A549 (cell line): ENCODE measurements around the gene FAM236A.
"Not testable (repeated sequence)": the region's sequence is repeated elsewhere in the genome, so short reads cannot be mapped to it uniquely, and the experiment has no call there.

Source experiments
- EP300 ChIP-seq, 2 experiments: fragments of >200 bp; sonication (Bioruptor Twin); formaldehyde crosslinking; IDR thresholded peaks; 2 replicates in 1 of 2; 3 replicates in 1 of 2; pipeline ENCODE4 v1.6.1; 2016 to 2017
- HDAC2 ChIP-seq: fragments of 200-600 bp; sonication (generic); IDR thresholded peaks from 2 replicates; pipeline ENCODE4 v1.6.1; 2016
- POLR2A ChIP-seq: IDR thresholded peaks from 2 replicates; pipeline ENCODE4 v1.6.1; 2012; ENCODE audit warnings: mild to moderate bottlenecking, low read length
- TF ChIP-seq, protein P1 (sequence below): fragments of >200 bp; sonication (Bioruptor Twin); formaldehyde crosslinking; IDR thresholded peaks from 3 replicates; pipeline ENCODE4 v1.5.1; 2016
- TF ChIP-seq, protein P2 (sequence below): IDR thresholded peaks from 2 replicates; pipeline ENCODE4 v1.6.1; 2012
- TF ChIP-seq, protein P3 (sequence below): fragments of 150-350 bp; IDR thresholded peaks from 2 replicates; pipeline ENCODE4 v1.6.1; 2014; ENCODE audit warnings: low read depth, mild to moderate bottlenecking, low read length
- TF ChIP-seq, protein P4 (sequence below): fragments of 200-600 bp; sonication (generic); IDR thresholded peaks from 2 replicates; pipeline ENCODE4 v1.6.1; 2016; ENCODE audit warnings: antibody characterized with exemption, mild to moderate bottlenecking, moderate library complexity

GRCh38 chrX:72912315-72912714 is 25.7 kb upstream of the FAM236A start, which contains the start of gene FAM236C:
- TF ChIP-seq, protein P1, sequence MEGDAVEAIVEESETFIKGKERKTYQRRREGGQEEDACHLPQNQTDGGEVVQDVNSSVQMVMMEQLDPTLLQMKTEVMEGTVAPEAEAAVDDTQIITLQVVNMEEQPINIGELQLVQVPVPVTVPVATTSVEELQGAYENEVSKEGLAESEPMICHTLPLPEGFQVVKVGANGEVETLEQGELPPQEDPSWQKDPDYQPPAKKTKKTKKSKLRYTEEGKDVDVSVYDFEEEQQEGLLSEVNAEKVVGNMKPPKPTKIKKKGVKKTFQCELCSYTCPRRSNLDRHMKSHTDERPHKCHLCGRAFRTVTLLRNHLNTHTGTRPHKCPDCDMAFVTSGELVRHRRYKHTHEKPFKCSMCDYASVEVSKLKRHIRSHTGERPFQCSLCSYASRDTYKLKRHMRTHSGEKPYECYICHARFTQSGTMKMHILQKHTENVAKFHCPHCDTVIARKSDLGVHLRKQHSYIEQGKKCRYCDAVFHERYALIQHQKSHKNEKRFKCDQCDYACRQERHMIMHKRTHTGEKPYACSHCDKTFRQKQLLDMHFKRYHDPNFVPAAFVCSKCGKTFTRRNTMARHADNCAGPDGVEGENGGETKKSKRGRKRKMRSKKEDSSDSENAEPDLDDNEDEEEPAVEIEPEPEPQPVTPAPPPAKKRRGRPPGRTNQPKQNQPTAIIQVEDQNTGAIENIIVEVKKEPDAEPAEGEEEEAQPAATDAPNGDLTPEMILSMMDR = not testable (repeated sequence)
- TF ChIP-seq POLR2A; EP300 (IDR thresholded peaks at IDR 0.05); HDAC2: not testable (repeated sequence)
- TF ChIP-seq, protein P2, sequence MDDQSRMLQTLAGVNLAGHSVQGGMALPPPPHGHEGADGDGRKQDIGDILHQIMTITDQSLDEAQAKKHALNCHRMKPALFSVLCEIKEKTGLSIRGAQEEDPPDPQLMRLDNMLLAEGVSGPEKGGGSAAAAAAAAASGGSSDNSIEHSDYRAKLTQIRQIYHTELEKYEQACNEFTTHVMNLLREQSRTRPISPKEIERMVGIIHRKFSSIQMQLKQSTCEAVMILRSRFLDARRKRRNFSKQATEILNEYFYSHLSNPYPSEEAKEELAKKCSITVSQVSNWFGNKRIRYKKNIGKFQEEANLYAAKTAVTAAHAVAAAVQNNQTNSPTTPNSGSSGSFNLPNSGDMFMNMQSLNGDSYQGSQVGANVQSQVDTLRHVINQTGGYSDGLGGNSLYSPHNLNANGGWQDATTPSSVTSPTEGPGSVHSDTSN = not testable (repeated sequence)
- TF ChIP-seq, protein P3, sequence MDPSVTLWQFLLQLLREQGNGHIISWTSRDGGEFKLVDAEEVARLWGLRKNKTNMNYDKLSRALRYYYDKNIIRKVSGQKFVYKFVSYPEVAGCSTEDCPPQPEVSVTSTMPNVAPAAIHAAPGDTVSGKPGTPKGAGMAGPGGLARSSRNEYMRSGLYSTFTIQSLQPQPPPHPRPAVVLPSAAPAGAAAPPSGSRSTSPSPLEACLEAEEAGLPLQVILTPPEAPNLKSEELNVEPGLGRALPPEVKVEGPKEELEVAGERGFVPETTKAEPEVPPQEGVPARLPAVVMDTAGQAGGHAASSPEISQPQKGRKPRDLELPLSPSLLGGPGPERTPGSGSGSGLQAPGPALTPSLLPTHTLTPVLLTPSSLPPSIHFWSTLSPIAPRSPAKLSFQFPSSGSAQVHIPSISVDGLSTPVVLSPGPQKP = not testable (repeated sequence)
- TF ChIP-seq, protein P4, sequence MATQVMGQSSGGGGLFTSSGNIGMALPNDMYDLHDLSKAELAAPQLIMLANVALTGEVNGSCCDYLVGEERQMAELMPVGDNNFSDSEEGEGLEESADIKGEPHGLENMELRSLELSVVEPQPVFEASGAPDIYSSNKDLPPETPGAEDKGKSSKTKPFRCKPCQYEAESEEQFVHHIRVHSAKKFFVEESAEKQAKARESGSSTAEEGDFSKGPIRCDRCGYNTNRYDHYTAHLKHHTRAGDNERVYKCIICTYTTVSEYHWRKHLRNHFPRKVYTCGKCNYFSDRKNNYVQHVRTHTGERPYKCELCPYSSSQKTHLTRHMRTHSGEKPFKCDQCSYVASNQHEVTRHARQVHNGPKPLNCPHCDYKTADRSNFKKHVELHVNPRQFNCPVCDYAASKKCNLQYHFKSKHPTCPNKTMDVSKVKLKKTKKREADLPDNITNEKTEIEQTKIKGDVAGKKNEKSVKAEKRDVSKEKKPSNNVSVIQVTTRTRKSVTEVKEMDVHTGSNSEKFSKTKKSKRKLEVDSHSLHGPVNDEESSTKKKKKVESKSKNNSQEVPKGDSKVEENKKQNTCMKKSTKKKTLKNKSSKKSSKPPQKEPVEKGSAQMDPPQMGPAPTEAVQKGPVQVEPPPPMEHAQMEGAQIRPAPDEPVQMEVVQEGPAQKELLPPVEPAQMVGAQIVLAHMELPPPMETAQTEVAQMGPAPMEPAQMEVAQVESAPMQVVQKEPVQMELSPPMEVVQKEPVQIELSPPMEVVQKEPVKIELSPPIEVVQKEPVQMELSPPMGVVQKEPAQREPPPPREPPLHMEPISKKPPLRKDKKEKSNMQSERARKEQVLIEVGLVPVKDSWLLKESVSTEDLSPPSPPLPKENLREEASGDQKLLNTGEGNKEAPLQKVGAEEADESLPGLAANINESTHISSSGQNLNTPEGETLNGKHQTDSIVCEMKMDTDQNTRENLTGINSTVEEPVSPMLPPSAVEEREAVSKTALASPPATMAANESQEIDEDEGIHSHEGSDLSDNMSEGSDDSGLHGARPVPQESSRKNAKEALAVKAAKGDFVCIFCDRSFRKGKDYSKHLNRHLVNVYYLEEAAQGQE = not testable (repeated sequence)
